Kidney (tissue), 14 donors: ENCODE results near the gene GMNC. TPM values are rescaled to one million over a fixed set of nuclear protein-coding genes. Genes with fewer than 3 reads are reported as not detected.

Experiments
- DNase-seq, 5 donors: peaks; one replicate each; pipeline ENCODE4 v3.0.0-alpha.2; 2013 to 2020
- FAIRE-seq: peaks from 2 replicates; lab custom pipeline; 2012; peaks lifted over from hg19 to GRCh38; lab: Jason Lieb, UNC
- H3K27ac ChIP-seq, 2 donors: one replicate each; pipeline ENCODE4 v1.7.0; 2013; ENCODE audit warnings: low read depth in 2 of 2, low read length in 2 of 2, inconsistent platforms in 1 of 2
- H3K27me3 ChIP-seq: one replicate; pipeline ENCODE4 v1.7.1; 2013; ENCODE audit warnings: low read length, inconsistent platforms; ENCODE audit not compliant: control insufficient read depth, insufficient read depth
- H3K36me3 ChIP-seq, 3 donors: one replicate each; pipeline versions ENCODE4 v1.7.0 to v1.7.1; 2013; ENCODE audit warnings: low read length in 3 of 3, control low read depth in 1 of 3, inconsistent platforms in 1 of 3; ENCODE audit not compliant: insufficient read depth in 3 of 3, control insufficient read depth in 2 of 3
- H3K4me1 ChIP-seq, 3 donors: one replicate each; pipeline versions ENCODE4 v1.7.0 to v1.7.1; 2013; ENCODE audit warnings: low read length in 3 of 3, inconsistent platforms in 1 of 3, low read depth in 1 of 3; ENCODE audit not compliant: control insufficient read depth in 2 of 3, insufficient read depth in 2 of 3
- H3K4me3 ChIP-seq, 3 donors: one replicate each; pipeline versions ENCODE4 v1.7.0 to v1.8.1; 2013; ENCODE audit warnings: low read length in 3 of 3, control low read depth in 1 of 3, inconsistent platforms in 1 of 3
- H3K9ac ChIP-seq, 3 donors: one replicate each; pipeline versions ENCODE4 v1.7.0 to v1.7.1; 2013; ENCODE audit warnings: low read length in 3 of 3, control low read depth in 1 of 3, inconsistent platforms in 1 of 3
- H3K9me3 ChIP-seq, 3 donors: one replicate each; pipeline versions ENCODE4 v1.7.0 to v1.7.1; 2013; ENCODE audit warnings: low read length in 3 of 3, control low read depth in 1 of 3, inconsistent platforms in 1 of 3; ENCODE audit not compliant: control insufficient read depth in 2 of 3, insufficient read depth in 1 of 3
- intact Hi-C: fragments of 100-400 bp; cut with DNase I; formaldehyde crosslinking; loops from one replicate; pipeline ENCODE4 v1.11.1; 2022
- polyA plus RNA-seq: library from polyadenylated mRNA; stranded (reverse); fragments of 350-450 nt; fragmentation: Illumina TruSeq; extraction: RNeasy Lipid Tissue Mini Kit (QIAGEN cat#74804); gene quantifications from one replicate; pipeline ENCODE4 v1.2.3, GENCODE V29; 2014; ENCODE audit warnings: low read depth, low replicate concordance; ENCODE audit not compliant: insufficient read depth
- total RNA-seq: library from RNA; stranded (reverse); fragmentation: NEBNext Ultra II Directional; extraction: Animal tissue kit (Norgen Biotek cat#: 25700); gene quantifications from one replicate; pipeline ENCODE4 v1.2.1, GENCODE V29; 2021
- TF ChIP-seq, protein P1 (sequence below): IDR thresholded peaks from 3 replicates; pipeline ENCODE4 v1.5.1; 2012; ENCODE audit warnings: mild to moderate bottlenecking, moderate library complexity, borderline replicate concordance; ENCODE audit not compliant: insufficient read depth; ENCODE audit errors: extremely low read depth
- donor health status: control.
- donor health status: control.
- donor health status: control.
- donor health status: control.
- donor health status: control.
- donor health status: DM: yes; HTN: yes; CAD: no.
- donor health status: Normal renal cell carcinoma (clear cell type).

Gene GMNC
- total and polyA plus RNA-seq, 2 donors from 2014 or later: 1.9 to 2.1 TPM

DNA sequence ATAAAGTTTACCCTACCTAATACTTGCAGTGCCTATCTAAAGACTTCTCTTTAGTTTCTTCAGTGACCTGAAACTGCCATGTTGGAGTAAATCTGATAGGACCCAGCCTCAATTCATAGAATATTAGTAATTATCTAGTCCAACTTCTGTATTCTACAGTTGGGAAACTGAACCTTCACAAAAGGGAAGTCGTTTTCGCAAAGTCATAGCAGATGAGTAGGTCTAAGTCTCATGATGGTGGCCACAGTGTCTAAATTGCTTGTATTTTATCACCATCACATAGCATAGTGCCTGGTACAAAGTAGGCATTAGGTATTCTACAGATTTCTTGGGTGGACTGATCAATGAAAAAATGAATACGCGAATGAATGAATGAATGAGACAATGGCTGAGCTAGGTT is 8.4 kb downstream of the GMNC start:
- no peak overlapping the region for H3K9ac ChIP-seq
- no peak overlapping the region for H3K27ac ChIP-seq
- no peaks in the 10 kb centered on the region for H3K4me1 ChIP-seq
- DNase-seq (no peak), FAIRE-seq (no peak)
- intact Hi-C loops: no loop called here
- H3K9me3 ChIP-seq: no peaks in the 10 kb centered on the region
- no peaks in the 10 kb centered on the region for H3K36me3 ChIP-seq
- H3K4me3 ChIP-seq: no peak overlapping the region
- H3K27me3 ChIP-seq: no peaks in the 10 kb centered on the region
- TF ChIP-seq, protein P1, sequence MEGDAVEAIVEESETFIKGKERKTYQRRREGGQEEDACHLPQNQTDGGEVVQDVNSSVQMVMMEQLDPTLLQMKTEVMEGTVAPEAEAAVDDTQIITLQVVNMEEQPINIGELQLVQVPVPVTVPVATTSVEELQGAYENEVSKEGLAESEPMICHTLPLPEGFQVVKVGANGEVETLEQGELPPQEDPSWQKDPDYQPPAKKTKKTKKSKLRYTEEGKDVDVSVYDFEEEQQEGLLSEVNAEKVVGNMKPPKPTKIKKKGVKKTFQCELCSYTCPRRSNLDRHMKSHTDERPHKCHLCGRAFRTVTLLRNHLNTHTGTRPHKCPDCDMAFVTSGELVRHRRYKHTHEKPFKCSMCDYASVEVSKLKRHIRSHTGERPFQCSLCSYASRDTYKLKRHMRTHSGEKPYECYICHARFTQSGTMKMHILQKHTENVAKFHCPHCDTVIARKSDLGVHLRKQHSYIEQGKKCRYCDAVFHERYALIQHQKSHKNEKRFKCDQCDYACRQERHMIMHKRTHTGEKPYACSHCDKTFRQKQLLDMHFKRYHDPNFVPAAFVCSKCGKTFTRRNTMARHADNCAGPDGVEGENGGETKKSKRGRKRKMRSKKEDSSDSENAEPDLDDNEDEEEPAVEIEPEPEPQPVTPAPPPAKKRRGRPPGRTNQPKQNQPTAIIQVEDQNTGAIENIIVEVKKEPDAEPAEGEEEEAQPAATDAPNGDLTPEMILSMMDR: no peak

DNA sequence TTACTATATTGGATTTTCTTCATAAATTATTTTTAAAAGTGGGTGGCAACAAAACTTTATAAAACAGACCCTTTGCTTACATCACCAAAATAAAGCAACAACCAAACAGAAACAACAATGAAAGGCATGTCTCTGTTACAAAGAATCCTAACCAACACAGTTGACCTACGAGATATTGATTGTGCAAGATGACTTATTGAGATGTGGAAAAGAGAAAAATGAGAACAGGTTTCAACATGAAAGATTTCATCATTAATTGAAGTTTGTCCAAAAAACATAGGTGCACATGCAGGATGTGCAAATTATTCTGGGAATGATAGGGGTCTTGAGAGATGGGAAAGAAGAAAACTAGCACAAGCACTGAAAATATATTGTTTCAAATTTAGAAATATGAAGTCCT is 9.0 kb downstream of the GMNC start:
- TF ChIP-seq, protein P1: no peak
- no peak for FAIRE-seq
- H3K27me3 ChIP-seq: no peaks in the 10 kb centered on the region
- intact Hi-C loops: no loop called here
- no peaks in the 10 kb centered on the region for H3K36me3 ChIP-seq
- H3K4me3 ChIP-seq: no peak overlapping the region
- no peak overlapping the region for H3K9ac ChIP-seq
- H3K4me1 ChIP-seq: no peaks in the 10 kb centered on the region
- no peak for DNase-seq
- no peak overlapping the region for H3K27ac ChIP-seq
- no peaks in the 10 kb centered on the region for H3K9me3 ChIP-seq

DNA sequence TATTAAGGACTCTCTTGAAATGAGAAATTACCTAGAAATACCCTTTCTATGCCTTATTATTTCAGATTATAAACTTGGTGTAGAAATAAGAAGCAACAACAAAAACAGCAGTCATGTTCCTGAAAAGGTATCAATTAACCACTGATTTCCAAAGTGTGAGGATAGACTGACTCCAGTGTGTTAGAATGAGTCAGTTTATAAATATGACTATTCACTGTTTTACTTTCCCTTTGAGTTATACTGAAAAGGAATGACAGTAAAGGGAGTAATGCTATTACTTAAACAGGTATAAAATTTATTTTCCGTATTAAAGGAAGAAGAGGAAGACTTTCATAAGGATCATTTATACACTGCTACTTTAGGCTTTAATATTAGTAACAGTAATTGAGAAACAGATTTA is 12.9 kb downstream of the GMNC start:
- H3K4me1 ChIP-seq: no peaks in the 10 kb centered on the region
- no peak overlapping the region for H3K9ac ChIP-seq
- H3K27me3 ChIP-seq: no peaks in the 10 kb centered on the region
- H3K9me3 ChIP-seq: no peaks in the 10 kb centered on the region
- DNase-seq (no peak), FAIRE-seq (no peak)
- TF ChIP-seq, protein P1: no peak
- intact Hi-C loops: no loop called here
- no peak overlapping the region for H3K4me3 ChIP-seq
- H3K36me3 ChIP-seq: no peaks in the 10 kb centered on the region
- H3K27ac ChIP-seq: no peak overlapping the region

DNA sequence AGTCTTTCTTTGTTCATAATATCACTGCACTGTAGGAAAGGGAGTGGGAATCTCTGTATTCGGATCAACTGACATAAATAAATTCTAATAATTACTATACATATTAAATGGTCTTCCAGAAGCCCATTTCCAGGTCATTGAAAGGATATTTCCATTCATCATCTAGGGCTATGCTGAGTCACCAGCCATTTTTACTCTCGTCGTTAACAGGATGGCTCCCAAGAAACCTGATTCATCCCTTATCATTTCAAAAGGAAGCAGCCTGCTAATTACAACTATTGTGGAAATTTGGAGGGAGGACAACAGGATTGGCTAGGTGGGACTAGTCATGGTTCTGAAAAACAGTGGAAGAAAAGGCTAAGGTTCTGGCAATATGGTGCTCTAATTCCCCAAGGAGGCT is 13.6 kb downstream of the GMNC start:
- H3K27ac ChIP-seq: no peak overlapping the region
- FAIRE-seq (no peak), DNase-seq (no peak)
- intact Hi-C loops: no loop called here
- TF ChIP-seq, protein P1: no peak
- no peaks in the 10 kb centered on the region for H3K4me1 ChIP-seq
- no peak overlapping the region for H3K4me3 ChIP-seq
- no peaks in the 10 kb centered on the region for H3K27me3 ChIP-seq
- H3K9ac ChIP-seq: no peak overlapping the region
- no peaks in the 10 kb centered on the region for H3K36me3 ChIP-seq
- no peaks in the 10 kb centered on the region for H3K9me3 ChIP-seq
